GM12873 (cell line): Measurements from ENCODE around the gene SPRING1.

Experiments
- TF ChIP-seq, protein P1 (sequence below): IDR thresholded peaks from 2 replicates; pipeline ENCODE4 v1.5.1; 2012; ENCODE audit warnings: low read depth, mild to moderate bottlenecking, moderate library complexity, low read length, control low read depth; ENCODE audit not compliant: insufficient read depth; ENCODE audit errors: missing control alignments

Gene SPRING1

DNA sequence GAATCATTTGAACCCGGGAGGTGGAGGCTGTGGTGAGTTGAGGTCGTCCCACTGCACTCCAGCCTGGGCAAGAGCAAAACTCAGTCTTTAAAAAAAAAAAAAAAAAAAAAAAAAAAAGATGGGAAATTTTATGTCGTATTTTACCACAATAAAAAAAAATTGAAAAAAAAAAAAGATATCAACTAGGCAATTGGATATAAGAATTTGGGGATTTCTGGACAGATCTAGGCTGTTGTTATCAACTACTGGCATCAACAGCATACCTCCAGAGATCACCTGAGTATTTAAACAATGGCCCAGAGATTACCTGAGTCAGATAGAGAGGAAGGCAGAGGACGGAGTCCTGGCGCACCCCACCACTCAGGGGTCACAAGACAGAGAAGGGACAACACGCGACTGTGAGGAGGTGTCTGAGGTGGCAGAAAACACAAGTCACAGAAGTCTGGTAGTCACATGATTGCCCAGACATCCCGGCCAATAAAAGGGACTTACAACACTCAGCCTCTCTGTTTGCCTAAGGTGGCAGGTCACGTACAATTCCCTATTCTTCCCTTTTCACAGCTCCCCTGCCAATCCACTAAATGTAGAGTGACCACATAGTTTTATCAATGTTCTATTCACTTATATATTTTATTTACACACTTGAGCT, 1.8 kb downstream of the SPRING1 start:
- TF ChIP-seq, protein P1, sequence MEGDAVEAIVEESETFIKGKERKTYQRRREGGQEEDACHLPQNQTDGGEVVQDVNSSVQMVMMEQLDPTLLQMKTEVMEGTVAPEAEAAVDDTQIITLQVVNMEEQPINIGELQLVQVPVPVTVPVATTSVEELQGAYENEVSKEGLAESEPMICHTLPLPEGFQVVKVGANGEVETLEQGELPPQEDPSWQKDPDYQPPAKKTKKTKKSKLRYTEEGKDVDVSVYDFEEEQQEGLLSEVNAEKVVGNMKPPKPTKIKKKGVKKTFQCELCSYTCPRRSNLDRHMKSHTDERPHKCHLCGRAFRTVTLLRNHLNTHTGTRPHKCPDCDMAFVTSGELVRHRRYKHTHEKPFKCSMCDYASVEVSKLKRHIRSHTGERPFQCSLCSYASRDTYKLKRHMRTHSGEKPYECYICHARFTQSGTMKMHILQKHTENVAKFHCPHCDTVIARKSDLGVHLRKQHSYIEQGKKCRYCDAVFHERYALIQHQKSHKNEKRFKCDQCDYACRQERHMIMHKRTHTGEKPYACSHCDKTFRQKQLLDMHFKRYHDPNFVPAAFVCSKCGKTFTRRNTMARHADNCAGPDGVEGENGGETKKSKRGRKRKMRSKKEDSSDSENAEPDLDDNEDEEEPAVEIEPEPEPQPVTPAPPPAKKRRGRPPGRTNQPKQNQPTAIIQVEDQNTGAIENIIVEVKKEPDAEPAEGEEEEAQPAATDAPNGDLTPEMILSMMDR: no peak

DNA sequence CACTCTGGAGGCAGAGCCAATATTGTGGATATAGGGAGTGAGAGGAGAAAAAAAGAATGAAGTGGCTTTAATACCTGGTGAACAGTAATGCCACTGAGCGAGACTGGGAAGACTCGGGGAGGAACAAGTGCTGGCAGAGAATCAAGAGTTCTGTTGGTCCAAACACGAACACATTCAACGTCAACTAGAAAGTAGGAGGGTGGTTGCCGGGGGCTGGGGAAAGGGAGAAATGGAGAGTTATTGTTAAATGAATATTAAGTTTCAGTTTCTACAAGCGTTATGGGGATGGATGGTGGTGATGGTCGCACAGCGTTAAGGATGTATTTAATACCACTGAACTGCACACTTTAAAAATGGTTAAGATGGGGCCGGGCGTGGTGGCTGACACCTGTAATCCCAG, 2.8 kb downstream of the SPRING1 start:
- TF ChIP-seq, protein P1: no peak

DNA sequence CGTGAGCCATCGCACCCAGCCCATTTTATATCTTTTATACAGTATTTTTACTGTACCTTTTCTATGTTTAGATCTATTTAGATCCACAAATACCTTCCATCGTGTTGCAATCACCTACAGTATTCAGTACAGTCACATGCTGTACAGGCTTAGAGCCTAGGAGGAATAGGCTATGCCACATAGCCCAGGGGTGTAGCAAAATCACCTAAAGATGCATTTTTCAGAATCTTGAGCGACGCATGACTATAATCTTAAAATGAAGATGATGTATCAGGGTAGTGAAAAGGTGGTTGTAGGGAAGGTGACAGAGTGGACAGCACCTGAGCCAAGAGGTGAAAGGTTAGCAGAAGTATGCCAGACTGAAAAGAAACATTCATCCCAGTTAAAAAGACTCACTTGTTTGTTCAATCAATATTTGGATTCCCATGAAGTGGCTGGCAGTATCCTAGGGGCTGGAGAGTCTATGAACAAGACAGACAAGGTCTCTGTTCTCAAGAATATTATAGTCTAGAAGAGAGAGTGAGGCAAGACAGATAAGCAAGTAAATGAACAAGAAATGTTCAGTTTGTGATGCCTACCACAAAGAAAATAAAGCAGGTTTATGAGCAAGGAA, 3.6 kb downstream of the SPRING1 start:
- TF ChIP-seq, protein P1: no peak

DNA sequence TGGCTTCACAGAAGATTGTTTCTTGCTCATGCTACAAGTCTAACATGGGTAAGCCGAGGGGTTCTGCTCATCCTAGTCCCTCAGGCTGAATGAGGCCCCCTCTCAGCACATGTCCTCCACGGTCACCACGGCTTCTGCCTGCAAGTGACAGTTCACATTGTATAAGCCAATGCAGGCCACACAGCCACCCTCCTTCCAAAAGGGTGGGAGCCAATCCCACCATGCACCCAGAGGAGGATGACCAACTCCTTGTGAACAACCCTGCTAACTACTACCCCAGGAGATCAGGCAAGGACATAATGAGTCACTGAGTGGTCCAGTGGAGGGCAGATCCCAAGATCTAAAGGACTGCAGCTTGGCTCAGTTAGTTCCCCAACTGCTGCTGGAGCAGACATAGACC, 6.1 kb downstream of the SPRING1 start:
- TF ChIP-seq, protein P1: no peak

DNA sequence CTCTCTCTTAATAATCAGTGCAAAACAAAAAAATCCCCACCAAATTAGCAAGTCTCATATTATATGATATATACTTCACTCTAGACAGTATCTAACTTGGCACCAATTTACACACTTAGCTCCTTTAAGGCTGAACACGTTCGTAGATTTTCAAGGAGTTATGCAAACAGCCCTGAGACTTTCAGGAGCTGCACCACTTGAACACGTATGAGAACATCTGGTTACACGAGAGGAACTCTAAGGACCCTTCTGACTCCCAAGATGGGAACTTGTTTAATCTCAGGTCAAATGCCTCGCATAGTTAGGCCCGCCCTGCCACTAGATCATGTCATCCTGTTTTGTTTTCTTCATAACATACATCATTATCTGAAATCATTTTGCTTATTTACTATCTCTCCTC, 10.0 kb downstream of the SPRING1 start:
- TF ChIP-seq, protein P1: no peak

DNA sequence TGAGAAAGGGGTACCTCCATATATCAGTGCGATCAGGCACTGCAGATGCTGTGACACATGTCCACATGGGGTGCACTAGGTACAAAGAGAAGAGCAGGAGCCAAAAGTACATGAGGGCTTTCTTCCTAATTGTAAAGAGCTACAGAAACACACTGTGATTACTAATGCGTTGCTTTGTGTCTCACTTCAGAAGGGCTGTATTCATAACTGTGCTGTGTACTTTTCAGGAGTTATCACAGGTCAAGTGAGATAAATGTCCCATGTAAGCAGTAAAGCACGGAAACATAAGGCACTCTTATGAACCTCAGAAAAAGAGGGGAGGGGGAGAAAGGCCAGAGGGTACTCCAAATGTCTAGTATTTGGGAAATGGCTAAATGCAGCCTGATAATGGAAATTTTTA, 10.6 kb downstream of the SPRING1 start:
- TF ChIP-seq, protein P1: no peak

DNA sequence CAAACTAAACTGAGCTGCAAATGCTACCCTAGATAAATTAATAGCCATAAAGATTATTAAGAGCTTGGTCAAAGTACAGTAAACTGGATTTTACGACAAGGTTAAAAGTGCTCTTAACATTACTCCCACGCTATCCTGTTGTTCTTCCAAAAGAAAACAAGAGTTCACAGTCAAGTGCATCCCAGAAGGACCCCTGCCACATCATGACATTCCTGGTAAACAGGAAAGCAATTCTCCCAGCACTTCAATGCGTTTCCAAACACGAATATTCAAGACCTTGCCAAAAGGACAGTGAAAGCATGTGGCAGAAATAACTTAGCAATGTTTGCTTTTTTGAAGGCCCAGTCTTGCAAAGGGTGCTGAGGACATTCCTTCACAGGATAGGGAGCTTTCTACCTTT, 11.2 kb downstream of the SPRING1 start:
- TF ChIP-seq, protein P1: no peak
